ENCODE results near the gene LRRC4. TPM values are rescaled to one million over a fixed set of nuclear protein-coding genes. Genes with fewer than 3 reads are reported as not detected.

Gene LRRC4, protein sequence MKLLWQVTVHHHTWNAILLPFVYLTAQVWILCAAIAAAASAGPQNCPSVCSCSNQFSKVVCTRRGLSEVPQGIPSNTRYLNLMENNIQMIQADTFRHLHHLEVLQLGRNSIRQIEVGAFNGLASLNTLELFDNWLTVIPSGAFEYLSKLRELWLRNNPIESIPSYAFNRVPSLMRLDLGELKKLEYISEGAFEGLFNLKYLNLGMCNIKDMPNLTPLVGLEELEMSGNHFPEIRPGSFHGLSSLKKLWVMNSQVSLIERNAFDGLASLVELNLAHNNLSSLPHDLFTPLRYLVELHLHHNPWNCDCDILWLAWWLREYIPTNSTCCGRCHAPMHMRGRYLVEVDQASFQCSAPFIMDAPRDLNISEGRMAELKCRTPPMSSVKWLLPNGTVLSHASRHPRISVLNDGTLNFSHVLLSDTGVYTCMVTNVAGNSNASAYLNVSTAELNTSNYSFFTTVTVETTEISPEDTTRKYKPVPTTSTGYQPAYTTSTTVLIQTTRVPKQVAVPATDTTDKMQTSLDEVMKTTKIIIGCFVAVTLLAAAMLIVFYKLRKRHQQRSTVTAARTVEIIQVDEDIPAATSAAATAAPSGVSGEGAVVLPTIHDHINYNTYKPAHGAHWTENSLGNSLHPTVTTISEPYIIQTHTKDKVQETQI
- total RNA-seq: not detected

- no peak within 1 kb of the TSS for H3K27ac Mint-ChIP-seq
- DNase-seq (peak; percentile 49), ATAC-seq (peak; percentile 35)
- CTCF ChIA-PET: interaction anchor here (1.2 to 1.3 kb wide), 3 partner anchors 72 to 323 kb away, joined by 4 to 10 read pairs (median 4); no protein-coding TSS in a partner anchor
- peak within 1 kb of the TSS; percentile 69 for H3K4me3 Mint-ChIP-seq
- peaks cover 2% of the 10 kb centered on the region for H3K4me1 Mint-ChIP-seq
- H3K36me3 Mint-ChIP-seq: peaks cover 11% of the 10 kb centered on the region
- H3K9me3 Mint-ChIP-seq (ENCODE audit: low read depth): no peaks in the 10 kb centered on the region
- peaks cover 20% of the 10 kb centered on the region for H3K27me3 Mint-ChIP-seq
Observed at GRCh38 chr7:128030654-128031611, at the start of gene LRRC4. Gene LRRC4 (minus strand): TSS chr7:128031437. CDS start chr7:128030640, 797 bp downstream.

DNA sequence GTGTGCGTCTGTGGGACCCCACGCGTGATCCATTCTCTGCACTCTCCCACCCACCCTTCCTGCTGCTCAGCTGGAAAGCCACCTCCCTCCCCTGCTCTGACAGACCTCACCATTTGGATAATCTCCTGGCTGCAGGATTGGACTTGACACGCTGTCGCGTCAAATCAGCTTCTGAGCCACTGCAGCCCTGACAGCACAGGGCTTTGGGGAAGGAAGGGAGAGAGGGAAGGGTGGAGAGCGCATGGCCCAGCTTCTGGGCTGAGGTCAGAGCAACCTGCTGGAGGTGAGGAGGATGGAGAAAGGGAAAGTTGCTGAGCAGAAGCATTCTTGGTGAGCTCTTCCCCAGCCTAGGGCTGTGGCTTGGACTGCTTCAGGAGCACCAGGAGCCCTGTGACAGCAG, 48.9 kb upstream of the LRRC4 start:
- Mint-ChIP-seq H3K27me3 (no peaks in the 10 kb centered on the region), H3K9me3 (ENCODE audit: low read depth) (no peaks in the 10 kb centered on the region), H3K4me1 (peaks cover 4% of the 10 kb centered on the region), H3K36me3 (no peaks in the 10 kb centered on the region), H3K27ac (no peak overlapping the region), H3K4me3 (no peak overlapping the region)
- ATAC-seq (no peak), DNase-seq (no peak)
- CTCF ChIA-PET: interaction anchor here (0.6 to 1.0 kb wide), 2 partner anchors 26 to 129 kb away, joined by 3 read pairs; no protein-coding TSS in a partner anchor

- Mint-ChIP-seq H3K9me3 (ENCODE audit: low read depth) (no peaks in the 10 kb centered on the region), H3K27ac (no peak overlapping the region), H3K4me3 (no peak overlapping the region), H3K27me3 (no peaks in the 10 kb centered on the region), H3K36me3 (no peaks in the 10 kb centered on the region), H3K4me1 (peaks cover 4% of the 10 kb centered on the region)
- DNase-seq (no peak), ATAC-seq (no peak)
- CTCF ChIA-PET: no interaction called here
Observed at GRCh38 chr7:128078309-128078708, 47.1 kb upstream of the LRRC4 start.

DNA sequence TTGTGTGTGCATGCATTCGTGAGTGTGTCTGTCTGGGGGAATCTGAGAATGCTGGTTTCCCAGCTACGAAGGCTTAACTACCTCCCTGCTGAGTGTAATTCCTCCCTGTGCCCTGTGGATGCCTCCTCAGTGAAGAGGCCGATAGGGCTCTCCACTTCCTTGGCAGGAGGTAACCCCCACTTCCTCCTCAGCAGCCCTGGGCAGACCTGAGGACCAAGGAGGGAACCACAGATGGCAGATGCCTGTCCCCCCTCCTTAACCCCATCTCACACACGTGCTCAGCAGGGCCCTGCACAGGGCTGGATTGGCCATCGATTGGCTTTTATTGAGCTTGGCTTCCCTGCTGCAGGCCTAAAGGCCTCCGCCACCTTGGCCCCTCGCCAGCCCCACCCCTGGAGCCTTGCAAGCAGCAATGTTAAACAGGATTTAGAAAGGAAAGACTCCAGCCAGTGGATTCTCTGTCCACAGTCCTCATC, 45.6 kb upstream of the LRRC4 start:
- DNase-seq (no peak), ATAC-seq (no peak)
- Mint-ChIP-seq H3K27me3 (no peaks in the 10 kb centered on the region), H3K27ac (no peak overlapping the region), H3K9me3 (ENCODE audit: low read depth) (no peaks in the 10 kb centered on the region), H3K36me3 (no peaks in the 10 kb centered on the region), H3K4me1 (peaks cover 4% of the 10 kb centered on the region), H3K4me3 (no peak overlapping the region)
- CTCF ChIA-PET: interaction anchor here (1.3 kb wide), 1 partner anchor 59 kb away, joined by 3 read pairs; no protein-coding TSS in a partner anchor

DNA sequence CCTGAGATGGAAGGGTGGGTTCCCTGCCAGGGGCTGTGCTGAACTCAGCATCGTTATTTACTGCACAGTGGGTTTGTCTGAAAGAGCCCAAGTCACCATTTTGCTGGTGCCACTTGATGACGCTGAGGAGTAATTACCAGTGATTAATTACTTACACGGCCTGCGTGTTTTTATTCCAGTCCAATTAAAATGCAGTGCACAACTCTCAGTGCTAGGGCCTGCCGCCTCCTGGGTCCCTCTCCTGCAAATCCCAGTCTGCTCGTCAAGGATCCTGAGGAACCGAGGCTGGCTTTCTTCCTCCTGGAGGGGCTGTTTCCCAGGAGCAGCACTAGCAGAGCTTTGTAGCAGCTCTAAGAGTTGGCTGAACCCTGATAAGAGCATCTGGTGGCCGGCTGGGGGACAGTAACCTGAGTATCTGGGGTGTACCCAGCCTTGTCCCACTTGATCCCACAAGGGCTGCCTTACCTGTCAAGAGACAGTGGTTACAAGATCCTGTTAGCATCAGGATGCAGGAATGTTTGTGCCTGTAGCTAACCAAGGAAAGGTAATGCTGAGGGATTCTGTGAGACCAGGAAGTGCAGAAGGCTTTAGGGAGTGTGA, 45.1 kb upstream of the LRRC4 start:
- CTCF ChIA-PET: interaction anchor here (1.3 to 1.8 kb wide), 2 partner anchors 59 kb away, joined by 3 to 4 read pairs; no protein-coding TSS in a partner anchor
- Mint-ChIP-seq H3K9me3 (ENCODE audit: low read depth) (no peaks in the 10 kb centered on the region), H3K27me3 (no peaks in the 10 kb centered on the region), H3K36me3 (no peaks in the 10 kb centered on the region), H3K4me3 (no peak overlapping the region), H3K4me1 (peaks cover 4% of the 10 kb centered on the region), H3K27ac (no peak overlapping the region)
- ATAC-seq: no peak
- DNase-seq: no peak

DNA sequence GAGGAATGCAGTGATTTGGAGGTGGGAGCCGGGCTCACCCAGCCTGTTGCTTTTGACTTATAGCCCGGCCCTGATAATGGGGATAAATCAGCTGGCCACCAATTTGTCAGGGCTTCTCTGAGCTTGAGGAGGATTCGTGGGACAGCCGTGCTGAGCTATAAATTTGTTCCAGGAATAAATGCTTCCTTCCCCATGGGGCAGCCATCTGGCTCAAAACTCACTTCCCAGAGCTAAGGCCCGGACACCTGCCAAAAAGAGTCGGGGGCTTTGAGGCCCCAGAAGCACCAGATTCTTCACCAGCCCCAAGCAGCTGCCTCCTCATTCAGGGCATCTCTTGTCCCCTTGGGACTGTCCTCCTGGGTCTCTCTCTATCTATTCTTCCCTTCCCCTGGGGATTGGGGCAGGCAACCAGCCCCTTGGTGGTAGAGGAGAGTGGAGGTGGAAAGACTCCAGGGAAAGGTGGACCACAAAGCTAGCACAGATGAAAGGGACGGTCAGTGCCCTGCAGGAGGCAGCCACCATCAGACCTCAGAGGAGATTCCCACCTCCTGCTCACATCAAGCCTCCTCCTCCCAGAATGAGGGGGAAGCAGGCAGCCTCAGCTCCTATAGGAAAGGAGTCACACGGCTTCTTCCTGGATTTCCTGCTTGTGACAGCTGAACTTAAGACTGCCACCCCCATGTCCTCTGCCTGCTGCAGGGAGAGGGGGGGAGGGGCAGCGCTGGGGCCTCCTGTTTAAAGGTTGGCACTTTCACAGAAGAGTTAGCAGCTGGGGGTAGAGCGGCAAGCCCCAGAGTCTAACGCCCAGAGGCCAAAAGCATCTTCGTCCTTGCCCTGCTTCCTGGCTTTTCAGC, 44.2 kb upstream of the LRRC4 start:
- H3K4me3 Mint-ChIP-seq: no peak overlapping the region
- no peak overlapping the region for H3K27ac Mint-ChIP-seq
- no peaks in the 10 kb centered on the region for H3K9me3 Mint-ChIP-seq (ENCODE audit: low read depth)
- no peak for ATAC-seq
- peaks cover 4% of the 10 kb centered on the region for H3K4me1 Mint-ChIP-seq
- no peaks in the 10 kb centered on the region for H3K36me3 Mint-ChIP-seq
- no peak for DNase-seq
- H3K27me3 Mint-ChIP-seq: no peaks in the 10 kb centered on the region
- CTCF ChIA-PET: interaction anchor here (1.1 to 1.8 kb wide), 2 partner anchors 12 to 60 kb away, joined by 3 to 4 read pairs; no protein-coding TSS in a partner anchor

- CTCF ChIA-PET: interaction anchor here (0.6 to 1.8 kb wide), 3 partner anchors 13 to 1398 kb away, joined by 3 to 4 read pairs (median 3); no protein-coding TSS in a partner anchor
- no peak for ATAC-seq
- H3K27ac Mint-ChIP-seq: no peak overlapping the region
- H3K9me3 Mint-ChIP-seq (ENCODE audit: low read depth): no peaks in the 10 kb centered on the region
- H3K4me1 Mint-ChIP-seq: peaks cover 4% of the 10 kb centered on the region
- H3K36me3 Mint-ChIP-seq: no peaks in the 10 kb centered on the region
- no peaks in the 10 kb centered on the region for H3K27me3 Mint-ChIP-seq
- no peak for DNase-seq
- no peak overlapping the region for H3K4me3 Mint-ChIP-seq
Observed at GRCh38 chr7:128074736-128075135, 43.5 kb upstream of the LRRC4 start.

DNA sequence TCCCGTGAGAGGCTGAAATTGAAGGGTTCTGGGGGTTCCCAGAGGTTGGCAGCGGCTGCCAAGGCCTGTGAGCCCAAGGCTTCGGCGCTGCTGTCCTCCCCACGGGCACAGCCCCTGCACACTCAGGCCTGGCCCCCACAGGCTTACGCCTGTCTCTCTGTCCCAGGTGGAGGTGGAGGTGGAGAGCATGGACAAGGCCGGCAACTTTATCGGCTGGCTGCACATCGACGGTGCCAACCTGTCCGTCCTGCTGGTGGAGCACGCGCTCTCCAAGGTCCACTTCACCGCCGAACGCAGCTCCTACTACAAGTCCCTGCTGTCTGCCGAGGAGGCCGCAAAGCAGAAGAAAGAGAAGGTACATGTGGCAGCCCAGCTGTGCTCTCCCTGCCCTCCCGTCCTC, 43.1 kb upstream of the LRRC4 start:
- Mint-ChIP-seq H3K36me3 (no peaks in the 10 kb centered on the region), H3K4me3 (no peak overlapping the region), H3K27me3 (no peaks in the 10 kb centered on the region), H3K27ac (no peak overlapping the region), H3K4me1 (peaks cover 4% of the 10 kb centered on the region), H3K9me3 (ENCODE audit: low read depth) (no peaks in the 10 kb centered on the region)
- CTCF ChIA-PET: interaction anchor here (0.6 to 1.1 kb wide), 2 partner anchors 13 to 1398 kb away, joined by 3 read pairs; no protein-coding TSS in a partner anchor
- no peak for ATAC-seq
- DNase-seq: no peak

DNA sequence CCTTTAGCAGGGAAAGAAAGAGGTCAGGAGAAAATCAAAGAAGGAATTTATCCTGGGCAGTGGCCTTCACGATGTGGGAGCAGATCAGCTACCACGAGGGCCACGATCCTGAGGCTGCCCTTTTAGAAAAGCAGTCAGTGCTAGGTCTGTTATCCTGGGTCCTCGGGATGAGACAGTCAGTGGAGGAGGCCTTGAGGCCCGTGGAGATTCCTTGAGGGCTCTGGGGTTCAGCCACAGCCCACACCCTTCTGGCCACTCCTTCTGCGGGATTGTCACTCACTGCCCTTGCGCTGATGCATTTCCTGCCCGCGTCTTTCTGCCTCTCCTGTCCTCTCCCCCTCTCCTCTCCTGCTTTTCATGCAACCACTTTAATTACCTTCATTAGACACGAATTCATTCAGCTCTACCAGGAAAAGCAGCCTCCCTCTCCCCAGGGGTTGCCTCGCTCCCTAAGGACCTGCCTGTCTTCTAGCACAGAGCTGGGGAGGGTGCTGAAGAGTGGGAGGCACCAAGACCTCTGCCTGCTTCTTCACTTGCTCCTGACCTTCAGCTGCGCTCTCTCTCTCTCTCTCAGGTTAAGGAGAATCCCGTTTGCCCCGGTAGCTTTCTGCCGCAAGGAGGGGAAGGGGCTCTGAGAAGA, 42.6 kb upstream of the LRRC4 start:
- no peaks in the 10 kb centered on the region for H3K9me3 Mint-ChIP-seq (ENCODE audit: low read depth)
- DNase-seq (no peak), ATAC-seq (no peak)
- H3K36me3 Mint-ChIP-seq: no peaks in the 10 kb centered on the region
- H3K27ac Mint-ChIP-seq: no peak overlapping the region
- CTCF ChIA-PET: no interaction called here
- peaks cover 4% of the 10 kb centered on the region for H3K4me1 Mint-ChIP-seq
- H3K27me3 Mint-ChIP-seq: no peaks in the 10 kb centered on the region
- H3K4me3 Mint-ChIP-seq: no peak overlapping the region

GRCh38 chr7:128071801-128072200, 40.6 kb upstream of the LRRC4 start:
- no peaks in the 10 kb centered on the region for H3K9me3 Mint-ChIP-seq (ENCODE audit: low read depth)
- H3K36me3 Mint-ChIP-seq: no peaks in the 10 kb centered on the region
- no peak overlapping the region for H3K27ac Mint-ChIP-seq
- DNase-seq (no peak), ATAC-seq (no peak)
- CTCF ChIA-PET: no interaction called here
- H3K27me3 Mint-ChIP-seq: no peaks in the 10 kb centered on the region
- peaks cover 11% of the 10 kb centered on the region for H3K4me1 Mint-ChIP-seq
- H3K4me3 Mint-ChIP-seq: no peak overlapping the region

DNA sequence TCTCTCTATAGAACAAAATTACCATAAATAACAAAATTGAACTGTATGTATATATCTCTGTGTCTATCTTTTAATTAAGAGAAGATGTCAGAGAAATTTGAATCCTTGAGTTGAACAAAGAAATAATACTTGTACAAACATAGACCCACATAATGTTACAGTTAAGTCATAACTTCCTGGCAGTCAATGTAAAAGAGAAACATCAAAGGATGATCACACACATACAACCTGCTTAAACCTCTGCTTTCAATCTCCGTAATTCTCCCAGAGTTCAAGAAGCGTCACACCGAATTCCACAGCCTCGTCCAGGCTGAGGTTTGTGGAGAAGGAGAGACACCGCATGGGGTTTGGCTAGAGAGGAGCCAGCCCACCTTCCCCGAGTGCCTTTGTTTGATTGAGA, 40.1 kb upstream of the LRRC4 start:
- no peaks in the 10 kb centered on the region for H3K9me3 Mint-ChIP-seq (ENCODE audit: low read depth)
- H3K27me3 Mint-ChIP-seq: no peaks in the 10 kb centered on the region
- H3K36me3 Mint-ChIP-seq: no peaks in the 10 kb centered on the region
- CTCF ChIA-PET: no interaction called here
- peaks cover 7% of the 10 kb centered on the region for H3K4me1 Mint-ChIP-seq
- DNase-seq: no peak
- H3K4me3 Mint-ChIP-seq: no peak overlapping the region
- H3K27ac Mint-ChIP-seq: no peak overlapping the region
- no peak for ATAC-seq

Data from activated CD8-positive, alpha-beta memory T cell treated with anti-CD3 and anti-CD28 coated beads, Interleukin-2, amount 10 ng/mL, durations not matched to agents 7 days and 5 days (primary cell).